ENCODE data around the gene IGSF3.
"Not testable (repeated sequence)": the region's sequence is repeated elsewhere in the genome, so short reads cannot be mapped to it uniquely, and the experiment has no call there.

The IGSF3 gene

DNA sequence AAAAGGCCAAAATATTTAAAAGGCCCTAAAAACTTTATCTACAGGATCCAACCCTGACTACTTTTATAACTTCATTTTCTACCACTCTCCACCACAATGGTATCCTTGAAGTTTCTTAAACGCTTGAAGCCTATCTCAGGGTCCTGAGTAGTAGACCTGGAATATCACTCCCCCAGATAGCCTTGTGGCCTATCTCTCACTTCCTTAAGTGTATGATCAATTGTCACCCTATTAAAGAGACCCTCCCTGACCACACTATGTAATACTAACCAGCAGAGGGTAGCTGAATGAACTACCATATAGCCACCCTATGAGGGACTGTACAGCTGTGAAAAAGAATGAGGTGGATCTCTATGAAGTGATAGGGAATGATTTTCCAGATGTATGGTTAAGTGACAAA is 102.3 kb downstream of the IGSF3 start:
- DNase-seq (ENCODE audit: extremely low spot score), result no peak
- ChIA-PET POLR2A (no interaction called here), CTCF (interaction anchor here (1.5 kb wide), 1 partner anchor 9 kb away, joined by 4 read pairs; no protein-coding TSS in a partner anchor)
- TF ChIP-seq, protein P1, sequence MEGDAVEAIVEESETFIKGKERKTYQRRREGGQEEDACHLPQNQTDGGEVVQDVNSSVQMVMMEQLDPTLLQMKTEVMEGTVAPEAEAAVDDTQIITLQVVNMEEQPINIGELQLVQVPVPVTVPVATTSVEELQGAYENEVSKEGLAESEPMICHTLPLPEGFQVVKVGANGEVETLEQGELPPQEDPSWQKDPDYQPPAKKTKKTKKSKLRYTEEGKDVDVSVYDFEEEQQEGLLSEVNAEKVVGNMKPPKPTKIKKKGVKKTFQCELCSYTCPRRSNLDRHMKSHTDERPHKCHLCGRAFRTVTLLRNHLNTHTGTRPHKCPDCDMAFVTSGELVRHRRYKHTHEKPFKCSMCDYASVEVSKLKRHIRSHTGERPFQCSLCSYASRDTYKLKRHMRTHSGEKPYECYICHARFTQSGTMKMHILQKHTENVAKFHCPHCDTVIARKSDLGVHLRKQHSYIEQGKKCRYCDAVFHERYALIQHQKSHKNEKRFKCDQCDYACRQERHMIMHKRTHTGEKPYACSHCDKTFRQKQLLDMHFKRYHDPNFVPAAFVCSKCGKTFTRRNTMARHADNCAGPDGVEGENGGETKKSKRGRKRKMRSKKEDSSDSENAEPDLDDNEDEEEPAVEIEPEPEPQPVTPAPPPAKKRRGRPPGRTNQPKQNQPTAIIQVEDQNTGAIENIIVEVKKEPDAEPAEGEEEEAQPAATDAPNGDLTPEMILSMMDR (IDR thresholded peaks at IDR 0.05; ENCODE audit: control extremely low read depth, extremely low read depth, low read depth, missing control alignments), result no peak

DNA sequence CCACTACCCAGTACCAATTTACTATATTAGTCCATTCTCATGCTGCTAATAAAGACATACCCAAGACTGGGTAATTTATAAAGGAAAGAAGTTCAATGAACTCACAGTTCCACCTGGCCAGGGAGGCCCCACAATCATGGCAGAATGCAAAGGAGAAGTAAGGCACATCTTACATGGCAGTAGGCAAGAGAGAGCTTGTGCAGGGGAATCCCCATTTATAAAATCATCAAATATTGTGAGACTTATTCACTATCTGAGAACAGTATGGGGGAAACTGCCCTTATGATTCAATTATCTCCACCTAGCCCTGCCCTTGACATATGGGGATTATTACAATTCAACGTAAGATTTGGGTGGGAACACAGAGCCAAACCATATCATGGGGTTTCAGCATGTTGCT is 103.1 kb downstream of the IGSF3 start:
- TF ChIP-seq, protein P1 (IDR thresholded peaks at IDR 0.05; ENCODE audit: control extremely low read depth, extremely low read depth, low read depth, missing control alignments), result no peak

DNA sequence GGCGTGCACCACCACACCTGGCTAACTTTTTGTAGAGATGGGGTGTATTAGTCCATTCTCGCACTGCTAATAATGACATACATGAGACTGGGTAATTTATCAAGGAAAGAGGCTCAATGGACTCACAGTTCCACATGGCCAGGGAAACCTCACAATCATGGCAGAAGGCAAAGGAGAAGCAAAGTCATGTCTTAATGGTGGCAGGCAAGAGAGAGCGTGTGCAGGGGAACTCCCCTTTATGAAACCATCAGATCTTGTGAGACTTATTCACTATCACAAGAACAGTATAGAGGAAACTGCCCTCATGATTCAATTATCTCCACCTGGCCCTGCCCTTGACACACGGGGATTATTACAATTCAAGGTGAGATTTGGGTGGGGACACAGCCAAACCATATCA is 105.1 kb downstream of the IGSF3 start:
- CTCF ChIA-PET; DNase-seq (ENCODE audit: extremely low spot score); POLR2A ChIA-PET: not testable (repeated sequence)

More for the DNA sequence above, 103.1 kb downstream of the IGSF3 start:
- DNase-seq (ENCODE audit: extremely low spot score), result no peak
- POLR2A ChIA-PET, result no interaction called here
- CTCF ChIA-PET, result interaction anchor here (1.5 kb wide), 1 partner anchor 8 kb away, joined by 4 read pairs; no protein-coding TSS in a partner anchor

DNA sequence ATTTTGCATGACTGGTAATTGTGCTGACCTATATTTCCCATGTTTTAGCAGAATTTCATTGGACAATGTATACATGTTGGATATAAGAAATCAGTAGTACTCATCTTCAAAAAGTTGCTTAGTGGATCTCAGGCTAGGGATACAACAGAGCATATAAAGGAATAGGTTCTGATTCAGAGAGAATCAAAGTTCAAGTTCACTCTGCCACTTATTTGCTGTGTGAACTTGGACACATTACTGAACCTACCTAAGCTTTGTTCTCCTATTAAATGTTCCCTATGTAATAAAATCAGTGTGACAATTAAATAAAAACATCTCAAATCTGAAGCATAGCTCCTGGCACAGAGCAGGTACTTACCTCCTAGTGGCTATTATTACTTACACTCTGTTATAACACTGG is 106.0 kb downstream of the IGSF3 start:
- DNase-seq (ENCODE audit: extremely low spot score), result no peak
- TF ChIP-seq, protein P1 (IDR thresholded peaks at IDR 0.05; ENCODE audit: control extremely low read depth, extremely low read depth, low read depth, missing control alignments), result no peak
- CTCF ChIA-PET, result no interaction called here
- POLR2A ChIA-PET, result no interaction called here

DNA sequence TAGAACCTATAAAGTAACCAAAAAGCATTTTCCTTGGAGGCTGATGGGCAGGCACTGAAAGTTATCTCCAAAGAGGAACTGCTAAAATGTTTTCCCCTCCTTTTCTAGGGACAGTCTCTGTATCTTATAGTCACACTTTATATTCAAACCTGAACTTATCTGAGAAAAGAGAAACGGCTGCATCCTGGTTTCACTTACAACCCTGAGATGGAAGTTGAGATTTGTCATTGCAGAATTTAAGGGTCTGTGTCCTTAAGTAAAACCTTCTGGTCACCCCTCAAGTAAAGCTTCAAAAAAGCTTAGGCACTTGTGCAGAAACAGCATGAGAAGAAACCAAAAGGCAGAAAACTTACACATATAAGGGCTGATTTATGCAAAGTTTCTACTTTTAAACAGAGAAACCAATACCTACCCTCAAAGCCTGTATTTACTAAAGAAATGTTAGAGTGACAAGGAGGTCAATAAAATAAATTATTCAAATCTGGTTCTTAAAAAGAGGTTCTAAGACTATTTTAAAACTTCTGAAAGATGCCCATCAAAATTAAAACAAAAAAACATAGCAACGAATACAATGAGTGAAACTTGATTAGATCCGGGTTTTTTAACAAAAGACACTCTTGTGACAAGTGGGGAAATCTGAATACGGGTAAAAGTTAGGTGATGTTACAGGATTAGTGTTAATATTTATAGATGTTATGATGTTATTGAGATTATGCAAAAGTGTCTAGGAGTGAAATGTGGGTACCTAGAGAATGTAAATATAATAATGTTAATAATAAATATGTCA is 106.6 kb downstream of the IGSF3 start:
- POLR2A ChIA-PET, result interaction anchor here (1.1 kb wide), 1 partner anchor 46 kb away, joined by 3 read pairs; no protein-coding TSS in a partner anchor

DNA sequence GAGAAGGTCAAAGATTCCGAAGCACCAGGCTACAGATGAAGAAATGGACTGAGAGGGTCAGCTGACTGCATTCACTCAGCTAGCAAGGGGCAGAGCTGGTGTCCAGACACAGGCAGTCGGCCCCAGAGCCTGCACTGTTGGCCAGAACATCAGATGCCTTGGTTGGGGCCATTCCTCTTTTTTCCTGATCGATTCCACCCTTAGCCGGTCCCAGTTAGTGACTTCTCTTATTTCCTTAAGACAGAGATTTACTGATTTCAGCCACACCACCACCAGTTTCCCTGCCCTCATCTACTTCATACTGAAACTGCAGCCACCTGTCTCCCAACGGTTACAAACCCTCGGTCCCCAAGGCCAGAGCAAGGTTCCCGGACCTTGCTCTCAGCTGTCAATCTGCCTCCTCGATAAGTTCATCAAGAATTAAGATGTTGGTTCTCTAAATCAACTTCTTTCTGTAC is 108.2 kb downstream of the IGSF3 start:
- ChIA-PET POLR2A (interaction anchor here (0.7 to 4.0 kb wide), 4 partner anchors 8 to 179 kb away, joined by 3 to 18 read pairs (median 3); no protein-coding TSS in a partner anchor), CTCF (interaction anchor here (1.0 to 4.4 kb wide), 4 partner anchors 10 to 40 kb away, joined by 3 to 29 read pairs (median 6); no protein-coding TSS in a partner anchor)
- TF ChIP-seq, protein P1 (IDR thresholded peaks at IDR 0.05; ENCODE audit: control extremely low read depth, extremely low read depth, low read depth, missing control alignments), result no peak
- no peak for DNase-seq (ENCODE audit: extremely low spot score)

More for the DNA sequence above, 106.6 kb downstream of the IGSF3 start:
- TF ChIP-seq, protein P1 (IDR thresholded peaks at IDR 0.05; ENCODE audit: control extremely low read depth, extremely low read depth, low read depth, missing control alignments), result no peak
- CTCF ChIA-PET, result no interaction called here
- DNase-seq (ENCODE audit: extremely low spot score), result no peak

DNA sequence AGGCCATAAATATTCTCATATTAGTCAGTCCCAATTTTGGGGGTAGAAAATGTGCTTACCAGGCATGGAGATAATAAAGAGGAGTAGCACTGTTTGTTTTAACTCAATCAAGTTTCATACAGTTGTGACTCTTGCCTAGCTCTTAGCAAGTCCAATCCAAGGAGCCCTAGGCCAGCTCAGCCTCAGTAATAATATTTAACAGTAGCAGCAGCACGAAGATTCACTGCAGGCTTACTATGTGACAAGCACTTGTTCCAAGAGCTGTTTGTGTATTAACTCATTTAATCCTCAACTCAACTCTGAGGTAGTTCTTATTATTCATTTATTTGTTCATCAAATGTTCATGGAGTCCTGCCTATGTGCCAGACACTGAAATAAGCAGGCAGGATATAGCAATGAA is 109.0 kb downstream of the IGSF3 start:
- CTCF ChIA-PET, result interaction anchor here (1.2 to 4.4 kb wide), 5 partner anchors 13 to 73 kb away, joined by 3 to 29 read pairs (median 3); no protein-coding TSS in a partner anchor
- POLR2A ChIA-PET, result interaction anchor here (0.6 to 4.0 kb wide), 3 partner anchors 8 to 13 kb away, joined by 3 to 18 read pairs (median 9); no protein-coding TSS in a partner anchor

More for the DNA sequence above, 109.0 kb downstream of the IGSF3 start:
- TF ChIP-seq, protein P1 (IDR thresholded peaks at IDR 0.05; ENCODE audit: control extremely low read depth, extremely low read depth, low read depth, missing control alignments), result no peak
- DNase-seq (ENCODE audit: extremely low spot score), result no peak
